ENCODE data around the gene SPEM1.

SPEM1 gene

GRCh38 chr17:7418472-7419152, 1.5 kb upstream of the SPEM1 start:
- no peak for DNase-seq (ENCODE audit: low spot score)

GRCh38 chr17:7421186-7421585, 1.1 kb downstream of the SPEM1 start:
- DNase-seq (ENCODE audit: low spot score) = no peak

GRCh38 chr17:7423679-7424078, 3.6 kb downstream of the SPEM1 start:
- no peak for DNase-seq (ENCODE audit: low spot score)

GRCh38 chr17:7425316-7425715, 5.2 kb downstream of the SPEM1 start, which contains the start of gene SPEM2:
Gene SPEM2, plus strand, starts transcription at chr17:7425616. Its CDS starts 73 bp downstream, at chr17:7425689.
- DNase-seq (ENCODE audit: low spot score) = no peak

GRCh38 chr17:7425756-7426155, 5.6 kb downstream of the SPEM1 start:
- DNase-seq (ENCODE audit: low spot score) = no peak

GRCh38 chr17:7426203-7426863, 6.2 kb downstream of the SPEM1 start:
- no peak for DNase-seq (ENCODE audit: low spot score)

- no peak for DNase-seq (ENCODE audit: low spot score)
Measured at GRCh38 chr17:7426896-7427489, 6.9 kb downstream of the SPEM1 start.

- no peak for DNase-seq (ENCODE audit: low spot score)
Measured at GRCh38 chr17:7427549-7427948, 7.4 kb downstream of the SPEM1 start.

- no peak for DNase-seq (ENCODE audit: low spot score)
Measured at GRCh38 chr17:7428557-7428956, 8.4 kb downstream of the SPEM1 start, which contains the start of gene SPEM3. Gene SPEM3, plus strand, starts transcription at chr17:7428857. Its CDS starts 46 bp downstream, at chr17:7428903.

GRCh38 chr17:7429722-7430121, 9.6 kb downstream of the SPEM1 start:
- DNase-seq (ENCODE audit: low spot score) = no peak

GRCh38 chr17:7431231-7431630, 11.1 kb downstream of the SPEM1 start:
- DNase-seq (ENCODE audit: low spot score) = no peak

- DNase-seq (ENCODE audit: low spot score) = no peak
Measured at GRCh38 chr17:7432296-7432695, 12.2 kb downstream of the SPEM1 start.

- no peak for DNase-seq (ENCODE audit: low spot score)
Measured at GRCh38 chr17:7435676-7436555, 15.8 kb downstream of the SPEM1 start.

- DNase-seq (ENCODE audit: low spot score) = peak; percentile 72
Measured at GRCh38 chr17:7436556-7437368, 16.6 kb downstream of the SPEM1 start.

- no peak for DNase-seq (ENCODE audit: low spot score)
Measured at GRCh38 chr17:7437369-7437863, 17.3 kb downstream of the SPEM1 start.

- no peak for DNase-seq (ENCODE audit: low spot score)
Measured at GRCh38 chr17:7437950-7438614, 18.0 kb downstream of the SPEM1 start.

- no peak for DNase-seq (ENCODE audit: low spot score)
Measured at GRCh38 chr17:7438656-7439460, 18.7 kb downstream of the SPEM1 start.

GRCh38 chr17:7439462-7440112, 19.5 kb downstream of the SPEM1 start, which contains the start of gene FGF11:
Gene FGF11, plus strand, starts transcription at chr17:7439512. Its CDS starts 109 bp downstream, at chr17:7439621.
- DNase-seq (ENCODE audit: low spot score) = no peak
